HG02763 (cell line): ENCODE measurements around the gene KRT5.

ENCODE experiments used
- ATAC-seq: cut with Tn5 transposase; IDR thresholded peaks from one replicate; pipeline ENCODE4 v1.9.1; 2021; ENCODE audit warnings: mild to moderate bottlenecking, moderate library complexity; ENCODE audit not compliant: unreplicated experiment

Gene KRT5

DNA sequence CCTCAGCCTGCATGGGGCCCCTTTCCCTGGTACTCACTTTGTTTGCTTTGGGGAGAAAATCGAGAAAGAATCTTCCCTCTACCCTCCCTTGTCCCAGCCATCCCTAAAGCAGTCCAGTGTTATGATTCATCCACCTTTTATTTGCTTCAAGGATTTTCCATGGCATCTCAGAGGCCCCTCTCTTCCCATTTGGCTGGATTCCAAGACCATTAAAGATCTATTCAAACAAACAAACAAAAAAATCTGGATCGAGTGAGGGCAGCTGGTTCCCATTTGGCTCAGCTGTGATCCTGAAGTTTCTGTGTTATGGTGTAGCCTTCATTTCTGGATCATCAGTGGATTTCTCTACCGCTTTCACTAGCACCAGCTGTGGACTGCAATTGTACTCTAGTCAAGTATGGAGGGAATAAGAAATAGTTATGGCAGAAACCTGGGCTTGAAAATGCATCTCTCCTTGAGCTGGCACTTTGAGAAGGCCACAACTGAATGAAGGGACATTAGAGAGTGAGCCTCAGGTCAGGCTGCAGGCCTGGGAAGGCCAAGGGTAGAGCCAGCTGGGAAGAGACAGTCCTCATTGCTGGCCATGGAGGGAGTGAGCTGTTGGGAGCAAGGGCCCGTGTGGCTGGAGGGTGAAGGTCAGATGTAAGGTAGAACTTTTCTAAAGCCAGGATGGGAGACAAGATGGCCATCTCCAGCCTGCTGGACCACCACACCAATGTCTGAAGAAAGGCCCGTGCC is 19.1 kb upstream of the KRT5 start:
- ATAC-seq, result no peak

- ATAC-seq, result no peak
These were observed 16.9 kb upstream of the KRT5 start for GRCh38 chr12:52537101-52537500.

DNA sequence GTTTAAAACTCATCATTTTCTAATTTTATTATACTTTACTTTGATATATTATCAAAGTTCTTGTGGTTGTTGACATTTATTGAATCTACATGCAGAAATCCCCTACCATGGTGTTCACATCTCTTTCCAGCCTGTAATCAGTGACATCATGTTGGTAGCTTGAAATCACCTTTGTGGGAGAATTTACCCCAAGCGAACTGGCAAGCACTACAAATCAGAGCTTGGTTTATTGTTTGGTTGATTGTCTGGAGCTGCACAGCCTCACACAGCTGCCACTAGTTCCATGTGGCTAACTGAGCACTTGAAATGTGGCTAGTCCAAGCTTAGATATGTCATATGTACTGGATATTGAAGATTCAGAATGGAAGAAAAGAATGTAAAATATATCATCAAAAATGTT is 15.4 kb upstream of the KRT5 start:
- no peak for ATAC-seq

GRCh38 chr12:52534482-52534881 is 14.3 kb upstream of the KRT5 start:
- ATAC-seq, result no peak

- no peak for ATAC-seq
These were observed 13.7 kb upstream of the KRT5 start for GRCh38 chr12:52533686-52534470.

GRCh38 chr12:52532636-52533035 is 12.4 kb upstream of the KRT5 start:
- no peak for ATAC-seq

GRCh38 chr12:52531566-52532300 is 11.5 kb upstream of the KRT5 start:
- ATAC-seq, result no peak

DNA sequence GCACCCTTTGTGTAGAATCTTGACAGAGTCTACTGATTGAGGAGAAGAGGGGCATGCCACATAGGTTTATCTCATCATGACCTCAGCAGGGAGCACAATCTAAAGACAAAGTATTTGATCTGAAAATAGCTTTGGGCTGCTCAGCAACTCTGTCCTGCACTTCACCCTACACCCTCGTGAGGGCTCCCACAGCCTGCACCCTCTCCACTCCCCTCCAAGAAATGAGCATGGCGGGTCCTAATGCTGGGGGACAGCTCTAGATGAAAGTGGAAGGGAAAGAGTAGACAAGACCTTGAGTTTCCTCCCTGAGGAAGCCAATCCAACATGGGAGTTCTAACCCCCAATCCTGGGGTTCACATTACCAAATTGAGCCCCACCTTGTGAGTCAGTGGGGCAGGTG is 10.7 kb upstream of the KRT5 start:
- ATAC-seq, result no peak

- no peak for ATAC-seq
These were observed 10.2 kb upstream of the KRT5 start for GRCh38 chr12:52530366-52530765.

GRCh38 chr12:52529846-52530245 is 9.7 kb upstream of the KRT5 start:
- ATAC-seq, result no peak

GRCh38 chr12:52529417-52529816 is 9.2 kb upstream of the KRT5 start:
- ATAC-seq, result no peak

DNA sequence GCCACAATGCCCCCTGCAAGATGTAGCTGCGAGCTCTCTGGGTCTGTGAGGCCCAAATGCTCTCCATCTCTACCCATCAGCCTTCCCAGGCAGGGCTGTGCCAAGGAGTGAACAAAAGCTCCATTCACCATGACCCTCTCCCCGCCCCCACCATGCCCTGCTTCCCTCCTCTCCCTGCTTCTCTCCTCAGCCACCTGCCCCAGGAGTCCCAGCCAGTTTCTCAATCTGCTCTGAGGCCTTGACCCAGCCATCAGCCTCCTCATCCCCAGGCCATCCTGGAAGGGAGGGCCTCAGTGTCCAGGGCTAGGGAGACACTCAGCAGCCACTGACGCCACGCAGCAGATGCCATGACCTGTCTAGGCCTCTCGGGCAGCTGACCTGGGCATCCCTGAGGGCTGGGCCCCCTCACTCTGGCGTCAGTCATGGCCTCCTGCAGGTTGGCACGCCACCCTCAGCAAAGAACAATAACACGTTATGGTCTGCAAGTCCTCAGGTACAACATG is 8.5 kb upstream of the KRT5 start:
- ATAC-seq, result no peak

DNA sequence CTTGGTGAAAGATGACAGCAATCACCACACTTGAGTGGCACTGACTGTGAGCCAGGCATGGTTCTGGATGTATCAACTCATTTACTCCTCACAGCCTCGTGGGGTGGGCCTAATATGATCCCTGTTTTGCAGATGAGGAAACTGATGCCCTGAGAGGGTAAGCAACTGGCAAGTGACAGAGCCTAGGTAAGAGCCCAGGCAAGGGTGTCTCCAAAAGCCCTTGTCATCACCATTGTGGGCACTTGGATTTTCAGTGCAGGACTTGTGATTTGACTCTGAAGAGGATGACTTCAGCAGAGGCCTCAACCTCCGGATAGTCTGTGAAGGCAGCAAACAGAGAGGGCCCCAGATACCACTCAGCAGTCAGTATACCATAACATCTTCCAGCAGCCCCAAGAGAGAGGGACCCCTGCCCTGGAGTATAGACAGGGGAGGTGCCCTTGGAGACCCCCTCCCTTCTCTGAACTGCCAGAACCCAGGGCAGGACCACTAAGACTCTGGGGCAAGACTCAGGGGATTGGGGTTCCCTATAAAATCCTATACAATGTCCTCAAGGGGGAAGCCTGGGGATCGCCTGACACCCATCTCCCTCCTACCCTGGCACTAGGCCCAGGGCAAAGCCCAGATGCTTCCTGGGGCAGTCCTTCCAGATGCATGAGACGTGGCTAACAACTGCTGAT is 7.1 kb upstream of the KRT5 start:
- ATAC-seq, result no peak

GRCh38 chr12:52526511-52526951 is 6.3 kb upstream of the KRT5 start:
- ATAC-seq, result no peak

GRCh38 chr12:52525661-52526499 is 5.7 kb upstream of the KRT5 start:
- no peak for ATAC-seq

- ATAC-seq, result no peak
These were observed 4.9 kb upstream of the KRT5 start for GRCh38 chr12:52524898-52525591.

- ATAC-seq, result no peak
These were observed 4.2 kb upstream of the KRT5 start for GRCh38 chr12:52524241-52524897.

DNA sequence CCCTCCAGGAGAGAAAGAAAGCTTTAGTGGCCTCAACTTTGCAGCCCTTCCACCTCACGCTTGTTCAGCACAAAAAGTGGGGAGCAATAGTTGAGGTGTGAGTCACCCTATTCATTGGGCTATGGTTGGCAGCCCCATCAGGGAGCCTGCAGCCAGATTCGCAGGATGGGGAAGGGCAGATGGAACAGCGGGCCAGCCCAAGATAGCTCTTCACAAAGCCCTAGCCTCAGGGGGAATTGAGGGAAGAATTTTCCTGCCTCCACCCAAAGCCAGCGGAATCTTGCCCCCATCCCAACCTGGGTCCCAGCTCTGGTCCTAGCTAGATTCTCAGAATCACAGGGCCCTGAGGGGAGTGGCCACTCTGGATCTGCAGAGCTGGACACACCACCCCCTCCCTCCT is 3.6 kb upstream of the KRT5 start:
- no peak for ATAC-seq
